Measurements from ENCODE around the gene ADAM12. TPM values are rescaled to one million over a fixed set of nuclear protein-coding genes. Genes with fewer than 3 reads are reported as not detected.

The ADAM12 gene
- total RNA-seq, 1 donor from 2014 or later: 3.7 TPM

DNA sequence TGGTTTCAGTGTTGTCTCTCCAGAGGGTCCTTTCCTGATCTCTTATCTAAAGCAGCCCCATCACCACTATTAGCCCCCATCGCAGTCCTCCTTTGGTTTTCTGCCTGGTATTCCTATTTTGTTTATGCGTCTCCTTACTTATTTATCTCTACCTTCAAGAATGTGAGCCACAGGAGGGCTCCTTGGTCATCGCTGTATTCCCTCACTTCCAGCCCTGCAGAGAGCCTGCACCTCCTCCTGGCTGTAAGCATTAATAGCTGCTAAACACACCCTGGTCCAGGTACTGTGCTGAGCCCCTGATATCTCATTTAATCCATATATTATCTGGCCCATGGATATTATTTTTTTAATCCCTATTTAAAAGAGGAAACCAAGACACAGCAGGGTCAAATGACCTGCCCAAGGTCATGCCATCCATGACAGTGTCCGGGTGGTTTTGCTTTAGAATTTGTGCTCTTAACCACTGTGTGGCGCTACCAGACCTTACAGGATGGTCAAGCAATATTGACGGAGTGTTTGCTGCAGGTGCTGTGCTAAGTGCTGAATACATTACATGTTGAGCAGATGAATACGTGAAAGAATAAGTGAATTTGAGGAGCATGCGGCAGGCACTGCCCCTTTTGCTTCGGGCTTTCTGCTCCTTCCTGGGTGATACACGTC, 227.2 kb downstream of the ADAM12 start:
- H3K4me3 ChIP-seq: no peak overlapping the region
- DNase-seq (ENCODE audit: extremely low spot score in 2 of 2): no peak
- intact Hi-C loops (cut with DNase I): no loop called here
- no peaks in the 10 kb centered on the region for H3K36me3 ChIP-seq
- no peak overlapping the region for H3K27ac ChIP-seq
- H3K27me3 ChIP-seq: no peaks in the 10 kb centered on the region
- no peaks in the 10 kb centered on the region for H3K4me1 ChIP-seq
- TF ChIP-seq, protein P1, sequence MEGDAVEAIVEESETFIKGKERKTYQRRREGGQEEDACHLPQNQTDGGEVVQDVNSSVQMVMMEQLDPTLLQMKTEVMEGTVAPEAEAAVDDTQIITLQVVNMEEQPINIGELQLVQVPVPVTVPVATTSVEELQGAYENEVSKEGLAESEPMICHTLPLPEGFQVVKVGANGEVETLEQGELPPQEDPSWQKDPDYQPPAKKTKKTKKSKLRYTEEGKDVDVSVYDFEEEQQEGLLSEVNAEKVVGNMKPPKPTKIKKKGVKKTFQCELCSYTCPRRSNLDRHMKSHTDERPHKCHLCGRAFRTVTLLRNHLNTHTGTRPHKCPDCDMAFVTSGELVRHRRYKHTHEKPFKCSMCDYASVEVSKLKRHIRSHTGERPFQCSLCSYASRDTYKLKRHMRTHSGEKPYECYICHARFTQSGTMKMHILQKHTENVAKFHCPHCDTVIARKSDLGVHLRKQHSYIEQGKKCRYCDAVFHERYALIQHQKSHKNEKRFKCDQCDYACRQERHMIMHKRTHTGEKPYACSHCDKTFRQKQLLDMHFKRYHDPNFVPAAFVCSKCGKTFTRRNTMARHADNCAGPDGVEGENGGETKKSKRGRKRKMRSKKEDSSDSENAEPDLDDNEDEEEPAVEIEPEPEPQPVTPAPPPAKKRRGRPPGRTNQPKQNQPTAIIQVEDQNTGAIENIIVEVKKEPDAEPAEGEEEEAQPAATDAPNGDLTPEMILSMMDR (IDR thresholded peaks at IDR 0.05): no peak
- TF ChIP-seq POLR2A (IDR thresholded peaks at IDR 0.05) (no peak), POLR2AphosphoS5 (IDR thresholded peaks at IDR 0.05; ENCODE audit: insufficient read depth in 1 of 2, low read depth in 1 of 2) (no peak)
- no peaks in the 10 kb centered on the region for H3K9me3 ChIP-seq

DNA sequence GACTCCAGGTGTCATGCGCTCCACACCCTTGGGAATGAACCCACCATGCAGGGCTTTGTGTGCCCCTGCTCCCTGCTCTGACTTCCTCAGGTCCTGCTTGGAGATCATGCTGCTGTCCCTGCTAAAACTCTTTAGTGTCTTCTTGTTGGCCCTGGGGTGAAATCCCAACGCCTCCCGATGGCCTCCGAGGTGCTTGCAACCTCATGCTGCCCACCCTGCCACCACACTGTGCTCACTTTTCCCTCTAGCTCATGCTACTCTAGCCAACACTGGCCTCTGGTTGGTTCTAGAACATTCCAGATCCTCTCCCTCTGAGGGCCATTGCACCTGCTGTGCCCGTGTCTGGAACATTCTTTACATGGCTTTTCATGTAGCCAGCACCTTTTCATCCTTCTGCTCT, 227.7 kb downstream of the ADAM12 start:
- H3K9me3 ChIP-seq: no peaks in the 10 kb centered on the region
- no peaks in the 10 kb centered on the region for H3K27me3 ChIP-seq
- intact Hi-C loops (cut with DNase I): no loop called here
- TF ChIP-seq POLR2A (IDR thresholded peaks at IDR 0.05) (no peak), POLR2AphosphoS5 (IDR thresholded peaks at IDR 0.05; ENCODE audit: insufficient read depth in 1 of 2, low read depth in 1 of 2) (no peak)
- TF ChIP-seq, protein P1 (IDR thresholded peaks at IDR 0.05): no peak
- DNase-seq (ENCODE audit: extremely low spot score in 2 of 2): no peak
- no peak overlapping the region for H3K27ac ChIP-seq
- no peaks in the 10 kb centered on the region for H3K36me3 ChIP-seq
- H3K4me3 ChIP-seq: no peak overlapping the region
- no peaks in the 10 kb centered on the region for H3K4me1 ChIP-seq

DNA sequence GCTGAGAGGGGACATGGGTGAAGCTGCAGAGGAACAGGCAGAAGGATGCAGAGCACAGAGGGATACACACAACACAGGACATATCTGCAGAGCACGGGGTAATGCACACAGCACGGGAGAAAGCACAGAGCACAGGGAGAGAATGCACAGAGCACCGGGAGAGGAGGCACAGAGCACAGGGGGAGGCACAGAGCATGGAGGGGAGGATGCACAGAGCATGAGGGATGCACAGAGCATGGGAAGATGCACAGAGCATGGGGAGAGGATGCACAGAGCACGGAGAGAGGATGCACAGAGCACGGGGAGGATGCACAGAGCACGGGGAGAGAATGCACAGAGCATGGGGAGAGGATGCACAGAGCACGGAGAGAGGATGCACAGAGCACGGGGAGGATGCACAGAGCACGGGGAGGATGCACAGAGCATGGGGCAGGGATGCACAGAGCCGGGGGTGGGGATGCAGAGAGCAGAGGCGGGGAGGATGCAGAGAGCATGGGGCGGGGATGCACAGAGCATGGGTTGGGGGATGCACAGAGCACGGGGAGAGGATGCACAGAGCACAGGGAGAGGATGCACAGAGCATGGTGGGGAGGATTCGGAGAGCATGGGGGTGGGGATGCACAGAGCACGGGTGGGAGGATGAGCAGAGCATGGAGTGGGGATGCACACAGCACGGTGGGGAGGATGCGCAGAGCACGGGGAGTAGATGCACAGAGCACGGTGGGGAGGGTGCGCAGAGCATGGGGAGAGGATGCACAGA, 230.0 kb downstream of the ADAM12 start:
- Histone ChIP-seq H3K27me3 (no peaks in the 10 kb centered on the region), H3K9me3 (no peaks in the 10 kb centered on the region), H3K4me3 (no peak overlapping the region), H3K36me3 (no peaks in the 10 kb centered on the region), H3K4me1 (no peaks in the 10 kb centered on the region), H3K27ac (no peak overlapping the region)
- DNase-seq (ENCODE audit: extremely low spot score in 2 of 2): no peak
- TF ChIP-seq POLR2A (IDR thresholded peaks at IDR 0.05) (no peak), POLR2AphosphoS5 (IDR thresholded peaks at IDR 0.05; ENCODE audit: insufficient read depth in 1 of 2, low read depth in 1 of 2) (no peak)
- TF ChIP-seq, protein P1 (IDR thresholded peaks at IDR 0.05): no peak
- intact Hi-C loops (cut with DNase I): no loop called here

DNA sequence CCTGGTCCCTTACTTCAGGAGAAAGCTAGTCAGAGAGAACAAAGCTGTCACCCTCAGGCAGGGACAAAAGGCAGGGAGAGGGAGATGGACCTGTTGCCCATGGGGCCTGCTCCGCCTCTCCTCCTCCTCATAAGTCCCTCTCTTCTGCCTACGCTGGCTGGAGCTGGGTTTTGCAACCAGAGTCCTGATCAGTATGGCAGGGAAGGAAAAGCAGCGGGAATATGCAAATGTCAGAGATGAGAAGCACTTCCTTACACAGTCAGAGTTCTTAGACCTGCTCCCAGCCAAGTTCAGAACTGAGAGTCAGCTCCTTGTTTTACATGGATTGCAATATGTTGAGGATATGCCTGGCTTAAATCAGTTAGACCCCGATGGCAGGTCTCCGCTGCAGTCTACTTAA, 231.1 kb downstream of the ADAM12 start:
- no peak overlapping the region for H3K27ac ChIP-seq
- no peaks in the 10 kb centered on the region for H3K4me1 ChIP-seq
- no peaks in the 10 kb centered on the region for H3K27me3 ChIP-seq
- no peak overlapping the region for H3K4me3 ChIP-seq
- intact Hi-C loops (cut with DNase I): no loop called here
- no peaks in the 10 kb centered on the region for H3K9me3 ChIP-seq
- TF ChIP-seq POLR2A (IDR thresholded peaks at IDR 0.05): no peak
- TF ChIP-seq POLR2AphosphoS5 (IDR thresholded peaks at IDR 0.05; ENCODE audit: insufficient read depth in 1 of 2, low read depth in 1 of 2): no peak
- TF ChIP-seq, protein P1 (IDR thresholded peaks at IDR 0.05): no peak
- H3K36me3 ChIP-seq: no peaks in the 10 kb centered on the region
- no peak for DNase-seq (ENCODE audit: extremely low spot score in 2 of 2)

DNA sequence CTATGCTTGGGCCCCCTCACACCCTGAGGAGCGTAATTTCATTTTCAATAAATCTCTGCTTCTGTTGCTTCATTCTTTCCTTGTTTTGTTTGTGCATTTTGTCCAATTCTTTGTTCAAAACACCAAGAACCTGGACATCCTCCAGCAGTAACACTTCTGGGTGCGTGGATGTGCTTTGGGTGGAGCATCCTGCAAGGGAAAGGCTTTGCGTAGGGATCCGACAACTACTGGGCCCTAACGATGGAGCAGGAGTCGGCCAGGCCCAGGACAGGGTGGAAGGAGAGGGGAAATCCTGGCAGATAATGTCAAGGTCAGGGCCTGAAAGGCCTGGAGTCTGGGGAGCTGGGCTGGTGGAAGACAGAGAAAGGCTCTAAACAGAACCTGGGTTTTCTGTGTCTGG, 231.8 kb downstream of the ADAM12 start:
- no peak for DNase-seq (ENCODE audit: extremely low spot score in 2 of 2)
- H3K27me3 ChIP-seq: no peaks in the 10 kb centered on the region
- H3K4me3 ChIP-seq: no peak overlapping the region
- TF ChIP-seq, protein P1 (IDR thresholded peaks at IDR 0.05): no peak
- TF ChIP-seq POLR2AphosphoS5 (IDR thresholded peaks at IDR 0.05; ENCODE audit: insufficient read depth in 1 of 2, low read depth in 1 of 2) (no peak), POLR2A (IDR thresholded peaks at IDR 0.05) (no peak)
- intact Hi-C loops (cut with DNase I): no loop called here
- no peaks in the 10 kb centered on the region for H3K36me3 ChIP-seq
- H3K9me3 ChIP-seq: no peaks in the 10 kb centered on the region
- H3K27ac ChIP-seq: no peak overlapping the region
- no peaks in the 10 kb centered on the region for H3K4me1 ChIP-seq
